Occipital lobe (tissue), 2 donors: ENCODE results near the gene ENTPD8. TPM values are rescaled to one million over a fixed set of nuclear protein-coding genes. Genes with fewer than 3 reads are reported as not detected.
"Not testable (repeated sequence)": the region's sequence is repeated elsewhere in the genome, so short reads cannot be mapped to it uniquely, and the experiment has no call there.

Source experiments
- DNase-seq: peaks from one replicate; lab custom pipeline; 2025; lab: John Stamatoyannopoulos, UW
- total RNA-seq: library from RNA; depleted of rRNA; stranded (reverse); fragments of >200 nt; gene quantifications from one replicate; pipeline ENCODE4 v1.2.3, GENCODE V29; 2014

The ENTPD8 gene
- total RNA-seq, 1 donor from 2014 or later = 0.16 TPM

- DNase-seq = no peak
These were observed 18.6 kb upstream of the ENTPD8 start for GRCh38 chr9:137459601-137460362.

- DNase-seq = peak; percentile 88
These were observed 18.0 kb upstream of the ENTPD8 start, which contains the start of gene NSMF for GRCh38 chr9:137459152-137459600. Gene NSMF (minus strand): TSS chr9:137459334. CDS start chr9:137459102, 232 bp downstream.

DNA sequence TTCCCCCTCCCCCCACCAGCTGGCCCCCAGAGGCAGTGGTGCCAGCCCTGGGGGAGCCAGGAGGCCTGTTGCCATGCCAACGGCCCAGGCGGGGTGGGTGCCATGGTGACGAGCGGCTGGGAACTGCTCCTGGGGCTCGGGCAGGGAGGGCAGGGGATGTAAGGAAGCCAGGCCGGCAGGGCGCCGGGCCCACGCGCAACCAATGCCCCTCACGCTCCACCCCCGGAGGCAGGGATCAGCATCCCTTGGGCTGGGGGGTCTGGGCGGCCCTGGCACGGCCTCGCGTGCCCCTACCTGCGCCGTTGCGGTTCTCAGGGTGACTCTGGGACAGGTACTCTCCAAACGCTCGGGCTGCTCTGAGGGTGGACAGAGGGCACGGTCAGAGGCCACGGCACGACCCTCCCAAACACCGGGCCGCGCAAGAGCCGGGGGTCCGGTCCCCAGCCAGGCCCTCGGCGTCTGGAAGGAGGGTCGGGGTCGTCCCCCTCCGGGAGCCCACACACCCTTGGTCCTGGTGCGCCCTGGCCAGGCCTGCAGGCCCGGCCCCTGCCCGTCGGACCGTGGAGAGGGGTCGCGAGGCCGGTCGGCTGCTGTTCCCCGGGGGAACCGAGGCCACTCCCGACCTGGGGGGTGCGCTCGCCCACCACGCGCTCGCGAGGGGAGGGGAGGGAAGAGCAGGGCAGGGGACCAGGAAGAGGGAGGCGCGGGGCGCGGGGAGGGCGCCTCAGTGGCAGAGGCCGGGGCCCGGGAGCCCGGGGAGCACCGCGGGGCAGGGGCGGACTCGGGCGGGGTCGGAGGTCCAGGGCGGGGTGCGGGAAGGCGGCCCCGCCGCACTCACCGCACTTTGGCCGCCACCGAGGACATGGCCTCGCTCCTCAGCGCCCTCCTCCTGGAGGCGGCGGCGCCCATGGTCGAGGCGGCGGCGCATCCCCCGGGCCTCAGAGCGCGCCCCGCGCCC is 17.3 kb upstream of the ENTPD8 start:
- peak; percentile 69 for DNase-seq

DNA sequence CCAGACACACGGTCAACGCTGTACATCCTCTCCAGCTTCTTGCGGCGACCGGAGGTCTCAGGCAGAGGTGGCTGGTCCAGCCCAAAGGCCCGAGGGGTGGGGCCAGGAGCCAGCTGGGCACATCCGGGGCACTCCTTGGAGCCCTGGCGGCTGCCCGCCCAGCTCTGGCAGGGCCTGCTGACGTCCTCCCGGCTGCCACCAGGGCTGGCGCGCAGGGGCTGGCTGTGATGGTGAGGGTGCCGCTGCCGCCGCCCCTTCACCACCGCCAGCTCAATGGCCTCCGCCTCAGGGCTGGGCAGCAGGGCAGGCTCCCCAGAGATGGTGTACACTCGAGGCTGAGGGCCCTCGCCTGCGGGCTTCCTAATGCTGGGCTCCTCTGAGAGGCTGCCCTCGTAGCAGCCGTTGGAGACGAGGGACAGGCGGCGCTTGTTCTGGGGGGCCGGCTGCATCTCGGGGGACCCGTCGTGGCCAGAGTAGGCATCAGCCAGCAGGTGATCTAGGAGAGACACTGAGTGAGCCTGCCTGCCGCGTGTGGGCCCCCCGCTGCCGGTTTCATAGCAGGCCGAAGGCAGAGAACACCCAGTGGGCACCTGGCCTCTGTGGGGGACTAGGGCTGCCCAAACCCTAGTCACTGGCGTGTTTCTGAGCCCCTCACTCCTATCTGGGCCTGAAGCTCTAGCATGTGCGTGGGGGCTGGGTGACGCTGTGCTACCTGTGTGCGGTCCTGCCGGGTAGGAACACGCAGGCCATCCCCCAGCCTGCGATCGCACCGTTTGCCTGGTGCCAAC is 16.4 kb upstream of the ENTPD8 start:
- no peak for DNase-seq

DNA sequence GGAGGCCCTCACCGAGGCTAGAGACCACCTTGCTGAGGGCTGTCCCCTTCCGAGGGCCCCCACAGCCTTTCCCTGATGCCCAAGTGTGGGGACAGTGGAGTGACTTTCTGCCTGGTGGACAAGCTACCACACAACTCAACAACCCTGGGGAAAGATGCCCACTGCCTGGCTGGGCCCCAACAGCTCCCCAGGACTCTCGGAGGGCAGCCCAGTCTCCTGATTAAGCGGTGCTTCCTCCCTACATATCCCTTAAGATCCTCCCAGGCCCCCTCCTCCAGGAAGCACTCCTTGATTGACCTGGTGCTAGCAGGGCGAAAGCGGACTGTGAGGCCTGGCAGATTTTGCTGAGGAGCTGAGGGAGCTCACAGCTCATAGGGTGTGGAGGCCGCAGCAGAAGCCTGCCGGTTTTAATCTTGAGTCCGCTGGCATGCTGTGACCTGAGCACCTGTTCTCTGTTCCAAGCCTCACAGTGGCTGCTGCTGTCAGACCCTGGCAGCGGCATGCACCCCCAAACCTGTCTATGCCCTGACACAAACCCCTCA is 15.8 kb upstream of the ENTPD8 start:
- DNase-seq = no peak

DNA sequence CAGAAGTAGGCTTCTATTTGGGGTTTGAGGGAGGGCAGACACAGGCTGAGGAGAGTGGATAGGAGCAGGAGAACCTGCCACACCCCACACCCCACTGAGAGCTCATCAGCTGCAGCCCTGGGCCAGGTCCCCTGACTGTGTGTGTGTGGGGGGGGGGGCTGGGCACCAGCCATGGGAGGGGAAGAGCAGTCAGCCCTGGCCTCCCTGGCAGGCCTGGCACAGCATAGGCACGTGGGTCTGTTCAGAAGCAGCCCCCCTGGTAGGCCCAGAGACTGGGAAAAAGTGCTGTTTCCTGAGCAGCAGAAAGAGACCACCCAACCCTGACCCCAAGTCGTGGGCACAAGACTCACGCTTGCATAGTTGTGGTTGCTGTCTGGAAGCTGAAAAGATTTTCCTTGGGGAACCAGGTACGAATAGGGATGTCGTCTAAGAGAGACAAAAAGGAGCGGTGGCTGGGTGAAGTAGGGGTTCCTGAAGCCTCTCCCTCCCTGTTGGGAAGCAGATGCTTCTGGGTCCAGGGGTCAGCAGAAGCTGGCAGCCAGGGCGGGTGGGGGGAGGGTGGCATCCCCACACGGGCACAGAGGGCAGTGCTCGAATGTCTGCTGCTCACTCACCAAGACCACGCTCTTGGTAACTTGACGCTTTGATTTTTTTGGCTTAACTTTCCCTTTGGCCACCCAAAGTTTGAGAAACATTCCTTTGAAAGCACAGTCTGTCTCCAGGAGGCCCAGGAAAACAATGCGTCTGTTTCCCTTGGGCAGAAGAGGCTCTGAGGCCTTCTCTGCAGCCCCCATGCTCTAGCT is 15.1 kb upstream of the ENTPD8 start:
- no peak for DNase-seq

DNA sequence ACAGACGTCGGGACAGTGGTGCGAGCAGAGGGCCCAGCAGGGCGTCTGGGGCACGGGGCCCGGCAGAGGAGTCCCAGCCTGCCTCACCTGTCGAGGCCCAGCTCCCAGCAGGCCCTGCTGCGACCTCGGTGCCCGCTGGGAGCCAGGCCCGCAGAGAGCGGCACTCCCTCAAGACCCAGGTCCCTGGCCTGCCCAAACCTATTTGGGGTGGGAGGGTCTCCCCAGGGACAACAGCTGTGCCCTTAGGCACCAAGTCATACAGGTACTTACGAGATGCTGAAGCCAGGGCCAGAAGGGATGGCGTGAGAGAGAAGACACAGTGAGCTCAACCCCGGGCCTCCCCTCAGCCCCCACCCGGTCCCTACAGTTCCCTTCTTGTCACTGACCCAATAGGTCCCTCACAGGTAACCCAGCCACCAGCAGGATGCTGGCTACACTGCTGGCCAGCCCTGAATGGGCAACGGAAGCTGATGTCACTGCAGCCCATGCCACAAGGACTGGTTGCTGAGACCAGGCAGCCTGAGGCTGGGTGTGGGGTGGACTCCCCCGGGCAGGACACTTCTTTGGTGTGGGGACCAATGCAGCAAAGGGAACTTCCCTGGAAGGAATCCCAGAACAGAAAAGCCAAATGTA is 14.3 kb upstream of the ENTPD8 start:
- DNase-seq = no peak

GRCh38 chr9:137454597-137455358 is 13.6 kb upstream of the ENTPD8 start:
- DNase-seq = no peak

DNA sequence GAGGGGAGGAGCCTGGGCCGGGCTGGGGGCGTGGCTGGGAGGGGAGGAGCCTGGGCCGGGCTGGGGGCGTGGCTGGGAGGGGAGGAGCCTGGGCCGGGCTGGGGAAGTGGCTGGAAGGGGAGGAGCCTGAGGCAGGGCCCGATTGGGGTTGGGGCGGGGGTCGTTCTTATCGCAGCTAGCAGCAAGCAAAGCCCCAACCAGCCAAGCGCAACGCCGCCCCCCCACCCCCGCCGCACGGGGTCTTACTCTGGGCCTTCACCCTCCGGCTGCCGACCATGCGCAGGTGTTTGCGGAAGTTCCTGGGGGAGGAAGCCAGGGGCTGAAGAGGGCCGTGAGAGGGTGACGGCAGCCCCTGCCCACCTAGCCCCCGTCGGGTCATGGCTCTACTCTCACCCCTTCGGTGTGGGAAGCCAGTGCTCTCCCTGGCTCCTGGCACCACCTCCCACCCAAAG is 13.0 kb upstream of the ENTPD8 start:
- no peak for DNase-seq

GRCh38 chr9:137453643-137454081 is 12.5 kb upstream of the ENTPD8 start:
- no peak for DNase-seq

GRCh38 chr9:137452761-137453642 is 11.8 kb upstream of the ENTPD8 start:
- DNase-seq = no peak

GRCh38 chr9:137452006-137452760 is 11.0 kb upstream of the ENTPD8 start:
- no peak for DNase-seq

GRCh38 chr9:137451264-137452005 is 10.3 kb upstream of the ENTPD8 start:
- DNase-seq = not testable (repeated sequence)

GRCh38 chr9:137450539-137451222 is 9.5 kb upstream of the ENTPD8 start:
- not testable (repeated sequence) for DNase-seq

GRCh38 chr9:137449931-137450538 is 8.9 kb upstream of the ENTPD8 start:
- no peak for DNase-seq
